Rectal smooth muscle tissue (tissue), 1 donor: ENCODE data around the gene MAN1A1.

Source experiments
- H3K27ac ChIP-seq: one replicate; pipeline ENCODE4 v1.7.0; 2013; ENCODE audit warnings: low read depth, low read length, inconsistent platforms
- H3K27me3 ChIP-seq: one replicate; pipeline ENCODE4 v1.7.0; 2013; ENCODE audit warnings: low read length; ENCODE audit not compliant: control insufficient read depth, insufficient read depth
- H3K36me3 ChIP-seq: one replicate; pipeline ENCODE4 v1.7.0; 2013; ENCODE audit warnings: low read length; ENCODE audit not compliant: control insufficient read depth, insufficient read depth
- H3K4me1 ChIP-seq: one replicate; pipeline ENCODE4 v1.7.0; 2013; ENCODE audit warnings: low read length; ENCODE audit not compliant: control insufficient read depth, insufficient read depth
- H3K4me3 ChIP-seq: one replicate; pipeline ENCODE4 v1.7.0; 2013; ENCODE audit warnings: low read length
- H3K9ac ChIP-seq: one replicate; pipeline ENCODE4 v1.7.0; 2013; ENCODE audit warnings: low read length

MAN1A1 gene

GRCh38 chr6:119319694-119320093 is 29.9 kb downstream of the MAN1A1 start:
- no peak overlapping the region for H3K9ac ChIP-seq
- H3K4me3 ChIP-seq, result no peak overlapping the region
- no peaks in the 10 kb centered on the region for H3K36me3 ChIP-seq
- no peak overlapping the region for H3K27ac ChIP-seq
- H3K4me1 ChIP-seq, result no peaks in the 10 kb centered on the region
- H3K27me3 ChIP-seq, result no peaks in the 10 kb centered on the region

DNA sequence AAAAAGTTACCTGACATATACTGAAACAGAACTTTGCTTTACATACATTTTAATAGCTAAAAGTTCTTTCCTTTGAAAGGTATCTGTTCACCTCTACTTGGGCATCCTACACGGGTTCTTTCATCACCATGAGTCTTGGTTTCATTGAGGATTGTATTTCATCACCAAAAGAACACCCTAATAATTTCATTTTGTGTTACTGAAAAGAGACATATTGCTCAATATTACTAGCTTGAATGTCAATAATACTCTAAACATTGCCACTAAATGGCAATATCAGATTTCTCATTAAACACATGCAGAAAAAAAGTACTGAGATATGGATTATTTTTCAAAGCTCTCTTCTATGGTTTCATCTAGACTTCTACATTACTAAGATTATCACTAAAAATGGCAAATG is 30.8 kb downstream of the MAN1A1 start:
- Histone ChIP-seq H3K4me3 (no peak overlapping the region), H3K4me1 (no peaks in the 10 kb centered on the region), H3K27ac (no peak overlapping the region), H3K36me3 (no peaks in the 10 kb centered on the region), H3K9ac (no peak overlapping the region), H3K27me3 (no peaks in the 10 kb centered on the region)

GRCh38 chr6:119318176-119318575 is 31.4 kb downstream of the MAN1A1 start:
- Histone ChIP-seq H3K9ac (no peak overlapping the region), H3K4me3 (no peak overlapping the region), H3K27me3 (no peaks in the 10 kb centered on the region), H3K4me1 (no peaks in the 10 kb centered on the region), H3K36me3 (no peaks in the 10 kb centered on the region), H3K27ac (no peak overlapping the region)

GRCh38 chr6:119317007-119317406 is 32.6 kb downstream of the MAN1A1 start:
- Histone ChIP-seq H3K36me3 (no peaks in the 10 kb centered on the region), H3K27me3 (no peaks in the 10 kb centered on the region), H3K27ac (no peak overlapping the region), H3K9ac (no peak overlapping the region), H3K4me1 (no peaks in the 10 kb centered on the region), H3K4me3 (no peak overlapping the region)

- no peaks in the 10 kb centered on the region for H3K27me3 ChIP-seq
- no peak overlapping the region for H3K9ac ChIP-seq
- H3K4me1 ChIP-seq, result no peaks in the 10 kb centered on the region
- no peak overlapping the region for H3K4me3 ChIP-seq
- H3K36me3 ChIP-seq, result no peaks in the 10 kb centered on the region
- H3K27ac ChIP-seq, result no peak overlapping the region
These were observed 34.7 kb downstream of the MAN1A1 start for GRCh38 chr6:119314885-119315272.

DNA sequence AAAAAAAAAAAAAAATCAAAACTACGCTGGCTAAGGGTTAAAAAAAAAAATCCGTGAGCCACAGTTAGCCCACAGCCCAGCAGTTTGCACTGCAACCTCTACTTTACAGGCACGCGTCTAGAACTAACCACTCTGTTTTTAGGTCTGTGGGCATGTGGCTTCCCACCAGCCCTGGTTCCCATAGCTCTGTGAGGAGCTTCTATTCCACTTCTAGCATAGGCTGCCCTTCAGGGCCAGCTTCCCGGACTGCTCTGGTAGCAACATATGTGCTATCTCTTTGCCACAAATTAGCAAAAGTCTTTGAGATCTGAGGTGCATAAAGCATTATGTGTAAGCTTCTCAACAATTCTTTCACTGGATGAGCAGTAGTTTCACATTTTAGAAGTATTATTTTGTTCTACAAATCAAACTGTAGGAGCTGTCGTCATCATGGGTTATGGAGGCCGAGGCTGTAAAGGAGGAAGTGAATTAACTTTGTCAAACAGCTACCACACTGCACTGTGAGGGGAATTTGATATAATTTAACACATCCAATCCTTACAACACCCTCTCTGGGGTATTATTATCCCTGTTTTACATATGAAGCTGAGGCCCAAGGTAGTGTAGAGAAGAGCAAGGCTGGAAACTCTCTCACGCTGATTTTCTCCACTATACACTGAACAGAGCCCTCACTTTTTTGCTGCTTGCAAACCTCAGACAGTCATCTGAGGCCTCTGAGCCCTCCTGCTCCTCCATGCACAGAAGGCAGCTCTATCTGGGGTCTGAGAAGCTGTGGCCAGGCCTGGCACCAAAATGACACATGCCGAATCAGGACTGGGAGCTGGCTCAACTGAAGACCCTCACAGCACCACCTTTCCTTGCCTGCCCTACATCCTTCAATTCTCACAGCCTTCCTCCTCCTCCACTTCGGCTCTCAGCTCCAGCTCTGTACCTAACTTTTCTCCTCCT is 35.4 kb downstream of the MAN1A1 start:
- H3K4me3 ChIP-seq, result no peak overlapping the region

GRCh38 chr6:119312875-119313338 is 36.7 kb downstream of the MAN1A1 start:
- no peak overlapping the region for H3K4me3 ChIP-seq
- H3K4me1 ChIP-seq, result no peaks in the 10 kb centered on the region
- H3K27me3 ChIP-seq, result no peaks in the 10 kb centered on the region
- H3K36me3 ChIP-seq, result no peaks in the 10 kb centered on the region
- H3K9ac ChIP-seq, result no peak overlapping the region
- H3K27ac ChIP-seq, result no peak overlapping the region

More for the DNA sequence above, 35.4 kb downstream of the MAN1A1 start:
- no peaks in the 10 kb centered on the region for H3K27me3 ChIP-seq
- no peak overlapping the region for H3K27ac ChIP-seq
- H3K36me3 ChIP-seq, result no peaks in the 10 kb centered on the region
- no peak overlapping the region for H3K9ac ChIP-seq
- no peaks in the 10 kb centered on the region for H3K4me1 ChIP-seq

DNA sequence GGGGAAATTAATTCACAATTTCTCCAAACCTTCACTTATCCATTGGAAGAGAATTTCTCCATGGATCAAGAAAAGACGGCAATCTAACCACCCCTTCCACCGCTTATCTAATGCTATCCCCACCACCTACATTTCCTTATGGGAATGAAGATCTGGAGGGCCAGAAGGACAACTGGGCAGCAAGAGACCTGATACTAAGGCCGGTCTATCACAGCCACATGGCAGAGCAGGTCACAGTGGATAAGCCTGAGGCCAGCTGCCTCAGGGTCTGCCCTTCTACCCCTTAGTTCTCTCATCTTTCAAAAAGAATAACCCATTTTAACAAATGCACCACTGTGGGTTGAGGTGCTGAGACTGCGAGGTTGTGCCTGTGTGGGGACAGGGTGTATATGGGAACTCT is 37.1 kb downstream of the MAN1A1 start:
- Histone ChIP-seq H3K27me3 (no peaks in the 10 kb centered on the region), H3K9ac (no peak overlapping the region), H3K4me3 (no peak overlapping the region), H3K27ac (no peak overlapping the region), H3K36me3 (no peaks in the 10 kb centered on the region), H3K4me1 (no peaks in the 10 kb centered on the region)

- H3K36me3 ChIP-seq, result no peaks in the 10 kb centered on the region
- H3K4me1 ChIP-seq, result no peaks in the 10 kb centered on the region
- no peak overlapping the region for H3K27ac ChIP-seq
These were observed 37.9 kb downstream of the MAN1A1 start for GRCh38 chr6:119311514-119312142.

DNA sequence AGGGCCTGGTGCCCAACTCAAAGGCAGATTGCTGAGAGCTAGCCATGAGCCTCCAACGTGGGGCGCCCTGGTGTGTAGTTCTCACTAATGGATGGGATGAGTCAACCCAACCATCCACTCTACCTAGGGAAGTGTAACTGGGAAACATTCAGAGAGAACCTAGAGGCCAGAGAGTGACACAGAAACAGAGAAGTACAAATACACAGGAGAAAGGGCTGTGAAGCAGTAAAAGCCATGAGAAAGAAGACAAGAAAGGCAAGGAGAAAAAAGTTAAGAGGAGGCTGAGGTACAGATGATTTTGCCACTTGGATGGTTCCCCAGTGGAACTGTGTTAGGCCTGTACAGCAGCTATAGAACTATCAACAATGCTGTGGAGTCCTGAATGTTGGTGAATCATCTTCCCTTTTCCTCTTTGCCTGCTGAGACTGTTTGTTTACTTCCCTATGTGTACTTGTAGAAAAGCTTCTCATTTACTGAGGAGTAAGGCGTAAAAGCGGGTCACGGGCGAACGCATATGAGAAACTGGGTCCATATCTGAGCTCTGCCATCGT is 39.0 kb downstream of the MAN1A1 start:
- peaks cover 3% of the 10 kb centered on the region for H3K36me3 ChIP-seq
- no peak overlapping the region for H3K9ac ChIP-seq
- H3K4me1 ChIP-seq, result no peaks in the 10 kb centered on the region
- H3K27me3 ChIP-seq, result no peaks in the 10 kb centered on the region
- H3K27ac ChIP-seq, result no peak overlapping the region
- H3K4me3 ChIP-seq, result no peak overlapping the region

More at GRCh38 chr6:119311514-119312142, 37.9 kb downstream of the MAN1A1 start:
- Histone ChIP-seq H3K4me3 (no peak overlapping the region), H3K9ac (no peak overlapping the region), H3K27me3 (no peaks in the 10 kb centered on the region)

GRCh38 chr6:119308991-119309657 is 40.4 kb downstream of the MAN1A1 start:
- Histone ChIP-seq H3K36me3 (peaks cover 3% of the 10 kb centered on the region), H3K9ac (no peak overlapping the region), H3K27ac (no peak overlapping the region), H3K4me3 (no peak overlapping the region), H3K27me3 (no peaks in the 10 kb centered on the region), H3K4me1 (no peaks in the 10 kb centered on the region)

DNA sequence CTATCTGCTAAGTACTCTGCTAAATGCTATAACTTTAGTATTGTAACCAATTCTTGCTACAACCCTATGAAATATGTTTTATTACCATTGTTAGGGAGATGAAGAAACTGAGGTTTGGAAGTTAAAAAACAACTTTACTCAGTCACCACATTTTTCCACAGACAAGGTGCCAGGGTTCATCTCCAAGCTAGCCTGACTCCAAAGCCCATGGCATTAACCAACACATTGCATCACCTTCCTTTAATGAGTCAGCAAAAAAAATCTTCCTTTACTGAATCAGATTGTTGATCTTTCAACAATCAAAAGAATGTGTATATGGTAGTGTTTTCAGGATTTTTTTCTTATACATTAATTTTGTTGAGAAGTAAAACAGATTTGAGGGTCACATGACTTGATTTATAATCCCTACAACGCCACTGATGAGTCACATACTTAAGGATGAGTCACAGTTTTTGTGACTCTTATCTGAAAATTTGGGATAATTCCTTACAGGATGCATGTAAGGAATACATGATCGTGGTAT is 41.5 kb downstream of the MAN1A1 start:
- Histone ChIP-seq H3K9ac (no peak overlapping the region), H3K27me3 (no peaks in the 10 kb centered on the region), H3K27ac (no peak overlapping the region), H3K36me3 (peaks cover 3% of the 10 kb centered on the region), H3K4me3 (no peak overlapping the region), H3K4me1 (no peaks in the 10 kb centered on the region)
